DMS153 treated with DMSO at 0.1 percent for 48 hours (cell line): ENCODE data around the gene TRAF7.
A peak's percentile ranks its signal among the peaks of the same experiment; 100 is the strongest.
"Not testable (repeated sequence)": the region's sequence is repeated elsewhere in the genome, so short reads cannot be mapped to it uniquely, and the experiment has no call there.

Experiments used
- DNase-seq: peaks from one replicate; lab custom pipeline; 2025; ENCODE audit not compliant: unreplicated experiment; lab: John Stamatoyannopoulos, UW

TRAF7 gene

DNA sequence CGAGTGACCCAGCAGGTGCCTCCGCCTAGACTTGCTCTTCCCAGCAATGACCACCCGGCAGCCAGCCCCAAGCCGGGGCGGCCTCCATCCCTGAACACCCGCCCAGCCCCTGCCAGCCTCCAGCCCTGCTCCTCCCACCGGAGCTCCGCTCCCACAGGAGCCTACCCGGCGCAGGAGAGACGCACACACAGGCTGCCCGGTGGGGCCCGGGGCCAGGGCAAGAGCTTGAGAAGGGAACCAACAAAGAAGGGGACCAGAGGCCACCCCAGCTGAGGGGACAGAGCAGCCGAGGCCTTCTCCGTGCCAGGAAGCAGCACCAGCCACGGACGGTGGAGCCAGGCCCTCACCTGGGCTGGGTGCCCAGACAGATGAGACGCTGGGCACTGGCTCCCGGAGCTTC is 33.7 kb upstream of the TRAF7 start:
- no peak for DNase-seq

GRCh38 chr16:2122429-2122828 is 33.2 kb upstream of the TRAF7 start:
- DNase-seq = no peak

GRCh38 chr16:2122934-2123683 is 32.5 kb upstream of the TRAF7 start:
- not testable (repeated sequence) for DNase-seq

DNA sequence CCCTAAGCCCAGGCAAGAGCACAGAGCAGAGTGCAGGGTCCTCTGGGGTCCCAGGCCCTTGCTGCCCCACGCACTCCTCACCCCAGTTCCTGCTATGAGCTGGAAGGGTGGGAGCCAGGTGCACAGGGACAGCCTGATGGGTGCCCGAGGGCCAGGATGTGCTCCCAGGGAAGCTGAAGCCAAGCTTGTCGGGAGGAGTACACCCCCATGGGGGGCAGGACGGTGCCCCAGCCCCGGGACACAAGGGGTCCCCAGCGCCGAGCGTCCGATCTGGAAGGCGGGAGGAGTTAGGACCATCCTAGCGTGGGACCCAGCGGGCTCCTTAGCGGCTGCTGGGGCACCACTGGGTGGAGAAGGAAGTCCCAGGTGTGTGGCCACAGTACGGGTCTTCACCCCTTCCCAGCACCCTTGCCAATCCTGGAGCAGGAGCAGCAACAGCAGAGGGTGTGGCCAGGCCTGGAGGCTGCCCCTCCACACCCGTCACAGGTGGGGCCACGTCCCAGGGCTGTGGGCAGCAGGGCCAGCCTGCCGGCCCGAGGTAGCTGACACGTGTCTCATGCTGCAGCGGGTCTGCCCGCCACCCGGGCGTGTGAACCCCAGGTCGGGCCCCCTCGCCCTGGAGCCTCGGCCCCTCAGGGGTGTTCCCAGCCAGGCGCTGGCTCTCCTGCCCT is 31.7 kb upstream of the TRAF7 start:
- not testable (repeated sequence) for DNase-seq

DNA sequence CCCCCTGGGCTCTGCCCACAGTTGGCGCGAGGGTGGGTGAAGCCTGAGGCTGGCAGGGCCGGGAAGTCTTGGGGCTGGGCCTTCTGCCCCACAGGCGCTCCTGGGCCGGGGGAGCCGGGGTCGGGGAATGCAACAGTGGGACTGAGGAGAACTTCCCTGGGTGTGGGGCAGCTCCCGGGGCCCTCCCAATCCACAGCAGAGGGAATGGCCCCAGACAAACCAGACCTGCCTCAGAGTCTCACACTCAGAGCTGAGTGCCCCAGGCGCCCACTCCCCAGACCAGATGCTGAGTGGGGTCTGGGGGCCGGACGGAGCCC is 31.2 kb upstream of the TRAF7 start:
- DNase-seq = not testable (repeated sequence)

DNA sequence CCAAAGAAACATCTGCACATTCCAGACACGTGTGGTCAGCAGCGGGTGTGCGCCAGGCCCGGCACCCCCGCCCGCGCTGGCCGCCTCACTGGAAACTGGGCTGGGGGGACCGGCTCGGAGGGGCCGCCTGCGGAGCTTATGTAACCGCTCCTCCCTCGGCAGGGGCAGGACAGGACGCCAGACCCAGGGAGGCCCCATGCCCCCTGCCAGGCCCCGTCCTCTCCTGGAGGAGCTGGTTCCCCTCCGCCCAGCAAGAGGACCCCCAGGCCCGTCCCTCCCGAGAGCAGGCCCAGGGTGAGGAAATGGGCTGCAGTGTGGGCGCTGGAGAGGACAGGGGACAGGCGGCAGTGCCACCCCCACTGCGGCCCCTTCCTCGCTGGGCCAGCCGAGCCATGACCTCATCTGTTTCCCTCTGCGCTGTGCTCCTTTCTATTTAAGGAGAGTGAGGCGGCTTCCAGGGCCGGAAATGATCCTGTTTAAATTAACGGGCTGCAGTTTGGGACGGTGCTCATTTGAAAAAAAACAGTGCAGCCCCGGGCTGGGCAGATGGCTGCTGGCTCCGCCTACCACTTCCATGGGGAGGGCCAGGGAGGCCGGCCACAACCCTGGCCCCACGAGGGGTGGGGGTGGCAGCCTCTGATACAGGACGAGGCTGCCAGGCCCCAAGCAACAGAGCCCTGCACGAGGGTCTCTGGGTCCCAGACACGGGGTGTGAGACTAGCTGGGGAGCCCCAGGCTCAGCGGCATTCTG is 30.7 kb upstream of the TRAF7 start:
- peak; percentile 39 for DNase-seq

DNA sequence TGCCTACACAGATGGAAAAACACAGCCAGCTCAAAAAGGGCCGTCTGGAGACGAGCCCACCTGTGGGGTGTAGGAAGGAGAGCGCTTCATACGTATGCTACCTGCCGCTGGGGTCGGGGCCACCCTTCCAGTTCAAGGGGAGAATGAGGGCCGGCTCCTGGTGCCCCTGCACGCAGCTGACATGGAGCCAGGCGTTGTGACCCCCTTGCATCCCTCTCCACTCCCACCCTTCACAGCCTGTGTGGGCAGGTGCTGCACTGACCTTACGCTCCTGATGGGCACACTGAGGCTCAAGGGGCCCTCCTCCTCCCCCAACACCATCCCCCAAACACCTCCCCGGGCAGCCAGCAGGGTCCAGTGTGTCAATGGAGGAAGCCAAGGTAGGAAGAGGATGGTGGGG is 30.0 kb upstream of the TRAF7 start:
- not testable (repeated sequence) for DNase-seq

- DNase-seq = not testable (repeated sequence)
Observed at GRCh38 chr16:2126161-2126743, 29.3 kb upstream of the TRAF7 start.

DNA sequence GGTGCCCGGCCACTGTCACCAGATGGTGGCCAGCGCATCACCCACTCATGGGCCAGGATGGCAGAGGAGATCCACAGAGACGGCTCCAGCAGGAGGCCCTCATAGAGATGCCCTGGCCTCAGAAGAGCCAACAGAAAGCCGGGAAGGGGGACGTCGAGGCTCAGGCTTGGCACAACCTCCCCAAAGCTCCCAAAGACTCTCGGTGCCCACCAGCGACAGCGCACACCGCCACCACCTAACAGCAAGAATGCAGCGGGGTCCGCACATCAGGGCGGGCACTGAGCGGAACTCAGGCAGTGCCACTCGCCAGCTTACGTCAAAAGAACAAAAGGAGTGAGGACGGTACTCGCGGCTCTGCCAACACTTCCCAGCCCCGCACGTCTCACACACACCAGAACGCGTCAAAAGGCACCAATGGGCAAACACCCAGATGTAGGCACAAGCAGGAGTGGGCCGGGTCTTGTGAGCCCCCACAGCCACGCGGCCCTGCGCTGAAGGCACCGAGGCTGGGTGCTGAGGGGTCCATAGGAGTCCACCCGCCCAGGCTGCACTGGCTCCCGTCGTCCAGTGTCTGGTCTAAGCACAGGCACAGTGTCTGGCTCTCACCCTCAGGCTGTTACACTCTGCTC is 28.5 kb upstream of the TRAF7 start:
- DNase-seq = not testable (repeated sequence)

- DNase-seq = peak; percentile 14
Observed at GRCh38 chr16:2127630-2128280, 27.8 kb upstream of the TRAF7 start.

DNA sequence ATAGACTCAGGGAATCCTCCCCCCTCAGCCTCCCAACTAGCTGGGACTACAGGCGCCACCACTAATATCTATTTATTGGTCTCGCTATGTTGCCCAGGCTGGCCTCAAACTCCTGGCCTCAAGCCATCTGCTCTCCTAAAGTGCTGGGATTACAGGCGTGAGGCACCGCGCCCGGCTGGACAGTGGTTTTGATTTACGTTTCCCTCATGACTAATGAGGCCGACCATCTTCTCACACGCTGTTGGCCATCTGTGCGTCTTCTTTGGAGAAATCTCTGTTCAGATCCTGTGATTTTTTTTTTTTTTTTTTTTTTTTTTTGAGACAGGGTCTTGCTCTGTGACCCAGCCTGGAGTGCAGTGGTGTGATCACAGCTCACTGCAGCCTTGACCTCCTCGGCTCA is 26.3 kb upstream of the TRAF7 start:
- DNase-seq = not testable (repeated sequence)

- DNase-seq = not testable (repeated sequence)
Observed at GRCh38 chr16:2129890-2130447, 25.6 kb upstream of the TRAF7 start.

GRCh38 chr16:2133797-2134196 is 21.8 kb upstream of the TRAF7 start:
- not testable (repeated sequence) for DNase-seq

DNA sequence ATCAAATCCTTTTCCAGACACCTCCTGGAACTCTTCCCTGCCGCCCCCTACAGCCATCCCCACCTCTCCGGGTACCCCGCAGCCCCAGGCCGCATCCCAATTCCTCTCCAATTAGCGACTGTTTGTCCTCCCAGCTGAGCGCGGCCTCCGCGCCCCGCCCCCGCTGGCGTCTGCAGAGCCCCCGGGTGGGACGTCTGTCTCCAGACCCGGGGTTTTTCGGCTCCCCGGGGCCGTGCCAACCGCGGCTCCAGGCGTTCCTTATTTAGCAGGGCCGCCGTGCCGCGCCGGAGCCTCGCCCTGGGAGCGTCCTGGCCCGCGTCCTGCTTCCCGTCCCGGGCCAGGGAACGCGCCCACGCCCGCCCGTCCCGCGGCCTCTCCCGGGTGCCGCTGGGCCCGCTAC is 20.5 kb upstream of the TRAF7 start:
- DNase-seq = not testable (repeated sequence)

DNA sequence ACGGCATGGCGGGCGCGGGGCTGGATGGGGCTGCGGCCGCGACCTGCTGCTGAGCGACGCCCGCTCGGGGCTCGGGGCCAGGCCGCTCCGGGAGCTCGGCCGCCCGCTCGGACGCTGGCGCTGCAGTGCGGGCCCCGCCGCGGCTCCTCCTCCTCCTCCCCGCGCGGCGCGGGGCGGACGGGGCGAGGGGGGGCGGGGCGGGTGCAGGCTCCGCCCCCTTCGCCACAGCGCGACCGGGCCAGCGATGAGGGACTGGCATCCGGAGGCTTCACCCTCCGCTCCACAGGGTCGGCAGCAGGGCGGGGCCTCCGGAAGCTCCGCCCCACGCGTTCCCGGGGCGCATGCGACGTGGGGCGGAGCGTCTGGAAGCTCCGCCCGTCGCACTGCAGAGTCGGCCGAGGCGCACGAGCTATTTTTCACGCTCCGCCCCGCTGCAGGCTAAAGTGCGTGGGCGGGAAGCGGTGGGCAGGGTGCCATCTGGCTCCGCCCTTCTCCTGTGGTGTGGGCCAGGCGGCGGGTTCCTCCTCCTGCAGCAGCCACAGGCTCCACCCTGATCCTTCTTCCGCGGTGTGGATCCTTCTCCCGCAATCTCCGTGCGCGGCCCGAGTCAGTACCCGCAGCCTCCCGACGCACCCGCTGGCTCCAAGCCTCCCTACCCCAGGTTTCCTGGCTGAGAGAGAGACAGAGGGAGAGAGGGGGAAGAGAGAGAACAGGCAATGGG is 19.7 kb upstream of the TRAF7 start, which contains the start of gene PKD1:
PKD1 (minus strand) TSS at position 129 of the 721 bp plus-strand sequence. CDS start 209 bp downstream, outside the sequence.
- peak; percentile 67 for DNase-seq

GRCh38 chr16:2142942-2143877 is 12.4 kb upstream of the TRAF7 start:
- DNase-seq = no peak

DNA sequence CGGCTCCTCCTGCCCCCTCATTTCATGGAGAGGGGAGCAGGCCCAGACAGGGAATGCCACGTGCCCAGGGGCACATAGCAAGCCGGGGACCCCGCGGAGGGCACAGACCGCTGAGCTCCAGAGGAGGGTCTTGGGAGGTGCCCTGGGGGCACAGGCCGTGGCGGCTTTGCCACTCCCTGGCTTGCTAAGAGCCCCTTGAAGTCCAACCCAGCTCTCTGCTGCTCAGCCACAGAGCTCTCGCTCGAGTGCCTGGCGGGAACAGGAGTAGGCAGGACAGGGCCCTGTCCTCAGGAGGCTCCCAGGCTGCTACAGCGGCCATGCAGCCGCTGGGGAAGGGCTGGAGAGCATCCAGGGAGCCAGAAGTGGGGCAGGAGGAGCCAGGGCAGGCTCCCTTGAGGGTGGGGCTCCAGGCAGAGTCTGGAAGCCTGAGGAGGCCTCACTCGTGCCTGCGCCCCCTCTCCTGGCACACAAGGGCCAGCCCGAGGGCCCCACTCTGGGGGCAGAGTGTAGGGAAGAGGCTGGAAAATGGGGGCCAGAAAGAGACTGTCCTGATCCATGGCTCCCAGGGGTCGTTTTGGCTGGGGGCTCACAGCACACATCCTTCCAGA is 11.6 kb upstream of the TRAF7 start:
- no peak for DNase-seq

DNA sequence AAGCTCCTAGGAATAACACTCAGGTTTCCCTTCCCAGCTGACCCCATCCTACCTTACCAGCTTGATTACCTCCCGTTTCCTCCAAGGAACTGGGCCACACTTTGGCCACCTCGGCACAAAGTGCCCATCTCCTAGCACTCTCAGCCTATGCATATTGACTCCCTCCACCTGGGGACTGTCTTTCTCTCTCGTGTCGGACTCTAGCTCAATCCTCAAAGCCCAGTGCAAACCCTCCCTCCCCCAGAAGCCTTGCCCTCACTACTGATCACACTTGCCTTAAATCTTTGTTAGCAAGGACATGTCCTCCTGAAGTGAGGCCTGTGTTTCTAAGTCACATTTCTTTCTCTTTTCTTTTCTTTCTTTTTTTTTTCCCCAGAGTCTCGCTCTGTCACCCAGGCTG is 9.7 kb upstream of the TRAF7 start:
- DNase-seq = no peak
